ENCODE measurements around the gene GATA5.

GATA5 gene

DNA sequence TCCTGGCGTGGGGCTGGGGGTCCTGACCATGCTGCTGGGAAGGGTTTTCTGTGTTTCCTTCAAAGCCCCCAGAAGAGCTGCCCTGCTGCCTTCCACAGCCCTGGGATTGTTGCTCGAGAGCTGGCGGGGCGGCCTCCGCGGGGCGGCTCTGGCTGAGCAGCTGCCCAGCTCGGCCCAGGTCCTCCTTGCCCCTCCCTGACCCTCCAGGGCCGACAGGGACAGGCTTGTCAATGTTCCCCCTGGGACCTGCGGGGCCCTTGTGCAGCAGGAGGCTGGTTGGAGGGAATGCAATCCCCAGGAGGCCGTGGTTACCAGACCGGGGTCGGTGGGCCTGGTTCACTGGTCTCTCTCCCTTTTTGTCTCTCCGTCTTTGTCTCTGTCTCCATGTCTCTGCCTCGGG lies 19.9 kb downstream of the GATA5 start:
- no peak for DNase-seq (ENCODE audit: low read depth in 2 of 2)

DNA sequence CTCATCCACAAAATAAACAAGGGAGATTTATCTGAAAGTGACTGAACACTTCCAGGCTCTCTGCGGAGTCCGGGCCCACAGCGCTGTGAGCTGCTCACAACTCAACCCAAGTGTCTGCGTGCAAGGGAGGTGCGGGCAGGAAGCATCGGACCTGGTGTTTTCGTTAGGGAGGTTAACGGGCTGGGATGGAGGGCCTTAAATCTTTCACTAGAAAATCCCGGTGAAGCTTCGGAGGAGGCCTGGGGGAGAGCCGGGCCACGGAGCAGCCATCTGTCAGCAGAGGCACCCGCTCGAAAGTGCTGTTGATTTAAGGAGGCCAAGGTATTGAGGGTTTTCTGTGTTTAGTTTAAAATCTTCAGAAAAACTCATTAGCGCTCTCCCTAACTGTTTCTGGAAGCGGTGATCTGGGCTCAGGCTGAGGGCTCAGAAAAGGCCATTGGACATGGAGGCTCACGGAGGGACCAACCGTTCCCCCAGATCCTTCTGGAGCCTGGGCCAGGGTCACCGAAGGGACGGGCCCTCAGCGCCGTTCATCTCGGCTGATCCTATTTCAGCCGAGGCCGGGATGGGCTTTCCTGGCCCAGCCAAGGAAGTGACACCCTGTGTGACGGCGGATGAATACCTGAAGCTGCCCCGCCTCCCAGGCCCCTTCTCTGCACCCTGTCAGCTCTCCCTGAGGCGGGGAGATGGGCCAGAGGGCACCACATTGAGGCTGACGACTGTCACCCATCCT lies 20.7 kb downstream of the GATA5 start:
- DNase-seq (ENCODE audit: low read depth in 2 of 2), result no peak

DNA sequence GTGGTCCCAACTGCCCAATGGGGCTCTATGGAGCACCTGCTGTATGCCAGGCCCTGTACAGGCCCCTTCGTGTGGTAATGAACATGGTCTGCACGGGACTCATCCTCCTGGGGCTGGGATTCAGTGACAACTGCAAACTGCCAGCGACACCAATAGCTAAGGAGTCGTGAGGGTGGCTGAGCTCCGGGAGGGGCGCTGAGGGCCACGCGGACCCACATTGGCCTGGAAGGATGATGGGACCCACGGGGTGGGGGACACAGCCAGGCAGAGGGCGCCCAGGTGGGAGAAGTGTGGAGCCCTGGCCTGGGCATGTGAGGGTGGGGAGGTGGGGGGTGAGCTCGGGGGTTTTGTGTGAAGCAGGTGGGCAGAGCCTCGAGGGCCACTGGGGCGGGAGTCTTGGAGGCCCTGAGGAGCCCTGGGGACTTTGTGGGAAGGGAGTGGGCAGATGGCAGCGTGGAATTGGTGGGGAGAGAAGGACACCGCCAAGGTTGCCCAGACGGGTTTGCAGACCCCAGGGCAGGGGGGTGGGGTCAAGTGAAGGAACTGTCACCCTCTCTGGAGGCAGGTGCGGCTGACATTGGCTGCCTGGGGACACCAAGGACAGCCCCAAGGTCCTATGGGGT lies 22.5 kb downstream of the GATA5 start:
- DNase-seq (ENCODE audit: low read depth in 2 of 2), result no peak

DNA sequence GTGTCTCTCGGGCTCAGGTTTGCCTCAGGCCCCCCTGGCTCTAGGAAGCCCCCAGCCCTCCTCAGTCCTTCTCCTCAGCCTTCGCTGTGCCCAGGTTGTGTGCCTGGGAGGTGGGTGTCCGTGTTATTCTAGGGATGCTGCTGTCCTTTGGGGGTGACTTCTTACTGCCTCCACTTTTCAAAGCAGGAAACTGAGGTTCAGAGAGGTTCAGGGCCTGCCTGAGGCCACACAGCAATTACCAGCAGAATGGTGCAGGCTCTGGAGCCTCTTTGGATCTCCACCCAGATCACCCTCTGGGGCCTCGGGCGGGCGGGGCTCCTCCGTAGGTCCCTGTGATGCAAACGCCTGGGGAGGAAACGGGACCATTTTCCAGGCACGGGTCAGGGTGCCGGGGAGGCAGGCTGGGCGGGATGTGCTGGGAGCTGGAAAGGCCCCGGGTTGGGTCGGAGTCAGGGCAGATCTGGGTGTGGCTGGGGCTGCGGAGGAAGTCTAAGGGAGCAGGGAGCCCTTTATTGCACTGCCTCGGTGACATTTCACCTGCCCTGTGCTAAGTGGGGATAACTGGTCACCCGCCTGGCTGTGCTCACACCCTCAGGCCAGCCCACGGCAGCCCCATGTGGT lies 23.2 kb downstream of the GATA5 start:
- no peak for DNase-seq (ENCODE audit: low read depth in 2 of 2)

DNA sequence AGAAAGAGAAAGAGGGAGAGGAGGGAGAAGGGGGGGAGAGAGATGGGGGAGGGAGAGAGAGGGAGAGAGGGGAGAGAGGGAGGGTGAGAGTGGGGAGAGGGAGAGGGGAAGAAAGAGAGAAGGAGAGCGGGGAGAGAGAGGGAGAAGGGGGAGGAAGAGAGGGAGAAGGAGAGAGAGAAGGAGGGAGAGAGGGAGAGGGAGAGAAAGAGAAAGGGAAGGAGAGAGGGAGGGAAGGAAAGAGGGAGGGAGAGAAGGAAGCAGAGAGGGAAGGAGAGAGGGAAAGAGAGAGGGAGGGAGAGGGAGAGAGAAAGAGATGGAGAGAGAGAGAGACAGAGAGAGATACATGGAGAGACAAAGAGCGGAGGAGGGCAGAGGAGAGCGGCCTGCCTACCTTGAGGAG lies 23.8 kb downstream of the GATA5 start:
- no peak for DNase-seq (ENCODE audit: low read depth in 2 of 2)

DNA sequence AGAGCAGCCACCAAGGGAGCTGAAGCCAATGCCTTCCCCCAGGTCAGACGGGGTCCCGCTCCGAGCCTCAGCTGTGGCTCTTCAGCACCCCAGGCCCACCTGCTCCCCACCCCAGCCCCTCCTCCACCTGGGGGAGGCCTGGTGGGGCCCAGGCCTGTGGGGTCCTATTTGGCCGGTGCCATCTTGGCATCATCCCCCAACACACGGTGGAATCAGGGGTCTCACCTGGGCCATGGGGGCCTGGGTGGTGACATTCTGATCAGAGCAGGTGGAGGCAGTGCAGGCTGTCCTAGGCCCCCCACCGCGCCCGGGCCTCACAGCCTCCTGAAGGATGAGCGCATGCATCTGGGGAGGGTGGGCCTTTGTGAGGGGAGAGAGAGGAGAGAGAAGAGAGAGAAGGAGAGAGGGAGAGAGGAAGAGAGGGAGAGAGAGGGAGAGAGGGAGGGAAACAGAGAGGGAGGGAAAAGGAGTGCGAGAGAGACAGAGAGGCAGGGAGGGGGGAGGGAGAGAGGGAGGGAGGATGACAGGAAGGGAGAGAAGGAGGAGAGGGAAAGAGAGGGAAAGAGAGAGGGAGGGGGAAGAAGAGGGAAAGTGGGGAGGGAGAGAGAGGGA lies 24.5 kb downstream of the GATA5 start:
- no peak for DNase-seq (ENCODE audit: low read depth in 2 of 2)

DNA sequence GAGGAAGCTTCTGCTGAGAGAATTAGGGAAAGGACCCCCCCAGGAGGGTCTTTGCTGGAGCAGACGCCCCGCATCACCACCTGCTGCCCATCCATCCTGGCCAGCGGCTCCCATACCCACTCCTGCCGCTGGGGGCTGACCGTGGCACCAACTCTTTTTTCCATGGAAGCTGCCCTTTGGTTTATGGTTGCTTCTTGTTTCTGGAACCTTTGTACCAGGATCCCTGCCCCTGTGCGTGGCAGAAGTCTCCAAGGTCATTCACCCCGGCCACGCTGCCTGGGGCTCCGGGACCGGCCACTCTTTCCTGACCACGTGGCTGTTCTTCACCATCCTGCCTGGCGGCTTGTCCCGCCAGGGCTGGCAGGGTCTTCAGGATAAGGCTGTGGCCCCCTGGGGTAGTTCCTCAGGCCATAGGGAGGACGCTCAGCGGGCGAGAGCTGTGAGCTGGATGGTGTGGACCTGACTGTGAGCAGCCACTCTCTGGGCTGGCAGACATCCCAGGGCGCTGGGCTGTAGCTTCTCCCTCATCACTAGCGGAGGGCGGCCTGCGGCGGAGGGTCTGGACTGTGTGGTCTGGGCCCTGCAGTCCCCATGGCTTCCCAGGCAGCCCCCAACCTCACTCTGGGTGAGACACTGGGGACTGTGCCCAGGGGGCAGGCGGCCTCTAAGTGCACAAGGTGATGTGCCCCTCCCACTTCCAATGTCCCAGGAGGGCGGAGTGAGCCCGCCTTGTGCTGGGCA lies 25.7 kb downstream of the GATA5 start:
- no peak for DNase-seq (ENCODE audit: low read depth in 2 of 2)

DNA sequence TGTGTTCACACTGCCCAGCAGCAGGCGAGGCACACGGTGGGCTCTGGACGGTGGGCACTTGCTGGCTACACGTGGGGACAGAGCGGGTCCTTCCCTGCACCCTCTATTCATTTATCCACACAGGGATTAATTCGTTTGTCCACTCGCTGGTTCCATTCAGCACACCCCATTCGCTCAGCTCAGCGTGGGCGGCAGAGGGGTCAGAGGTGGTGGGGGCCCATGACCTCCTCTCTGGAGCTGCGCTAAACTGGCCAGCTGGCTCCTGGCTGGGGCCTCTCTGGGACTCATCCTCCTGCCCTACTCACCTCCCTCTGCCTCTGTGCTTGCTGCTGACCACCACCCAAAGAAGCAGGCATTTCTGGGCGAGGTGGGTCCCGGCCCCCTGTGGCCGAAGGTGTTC lies 27.0 kb downstream of the GATA5 start:
- DNase-seq (ENCODE audit: low read depth in 2 of 2), result no peak

DNA sequence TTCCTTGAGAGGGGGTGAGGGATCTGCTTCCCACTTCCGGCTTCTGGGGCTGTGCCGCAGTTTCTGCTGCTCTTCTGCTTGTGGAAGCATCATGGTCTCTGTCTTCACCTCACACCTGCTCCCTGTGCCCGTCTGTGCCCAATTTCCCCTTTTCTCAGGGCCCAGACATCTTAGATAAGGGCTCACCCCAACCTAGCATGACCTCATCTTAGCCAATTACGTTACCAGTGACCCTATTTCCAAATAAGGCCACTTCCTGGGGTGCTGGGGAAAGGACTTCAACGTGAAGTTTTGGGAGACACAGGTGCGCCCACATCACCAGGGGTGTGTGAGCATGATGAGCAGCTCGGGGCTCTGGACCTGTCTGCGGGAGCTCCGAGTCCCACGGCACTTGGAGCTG lies 27.8 kb downstream of the GATA5 start:
- no peak for DNase-seq (ENCODE audit: low read depth in 2 of 2)

DNA sequence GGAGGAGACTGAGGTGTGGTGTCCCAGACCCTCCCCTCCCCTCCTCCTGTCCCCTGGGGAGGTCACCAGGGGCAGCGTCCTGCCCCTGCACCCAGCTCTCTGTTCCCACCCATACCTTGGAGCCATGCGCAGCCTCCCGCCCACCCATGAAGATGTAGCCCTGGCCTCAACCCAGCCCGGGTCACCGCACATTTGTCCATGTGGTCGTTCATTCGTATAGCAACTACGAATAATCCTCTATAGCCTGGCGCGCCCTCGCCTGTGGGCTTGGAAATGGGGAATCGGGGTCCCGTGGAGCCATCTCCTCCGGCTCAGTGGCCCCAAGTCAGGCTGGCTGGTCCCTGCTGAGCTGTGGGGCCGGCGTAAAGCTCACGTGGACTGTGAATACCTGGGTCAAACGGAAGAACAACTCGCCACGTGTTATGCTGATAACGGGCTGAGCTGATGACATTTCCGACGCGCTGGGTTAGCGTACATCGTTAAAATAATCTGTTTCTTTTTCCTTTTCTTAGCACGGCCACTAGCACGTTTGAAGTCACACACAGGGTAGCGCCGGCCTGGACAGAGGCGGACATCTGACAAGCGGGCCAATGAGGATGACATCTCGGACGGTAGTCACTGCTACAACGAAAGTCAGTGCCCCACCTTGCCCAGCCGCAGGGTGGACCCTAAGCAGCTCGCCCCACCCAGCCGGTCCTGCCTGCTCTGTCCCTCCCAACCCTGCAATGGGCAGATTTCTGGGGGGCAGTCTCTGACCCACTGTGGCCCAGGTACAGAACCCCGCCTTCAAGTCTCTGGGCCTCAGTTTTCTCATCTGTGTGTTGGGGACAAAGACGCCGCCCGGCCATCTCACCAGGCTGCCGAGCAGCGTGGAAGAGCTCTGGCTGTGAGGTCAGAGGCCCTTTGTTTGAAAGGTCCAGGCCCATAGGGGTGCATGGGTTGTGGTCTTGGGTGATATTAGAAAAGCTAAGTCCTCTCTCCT lies 28.6 kb downstream of the GATA5 start:
- no peak for DNase-seq (ENCODE audit: low read depth in 2 of 2)

DNA sequence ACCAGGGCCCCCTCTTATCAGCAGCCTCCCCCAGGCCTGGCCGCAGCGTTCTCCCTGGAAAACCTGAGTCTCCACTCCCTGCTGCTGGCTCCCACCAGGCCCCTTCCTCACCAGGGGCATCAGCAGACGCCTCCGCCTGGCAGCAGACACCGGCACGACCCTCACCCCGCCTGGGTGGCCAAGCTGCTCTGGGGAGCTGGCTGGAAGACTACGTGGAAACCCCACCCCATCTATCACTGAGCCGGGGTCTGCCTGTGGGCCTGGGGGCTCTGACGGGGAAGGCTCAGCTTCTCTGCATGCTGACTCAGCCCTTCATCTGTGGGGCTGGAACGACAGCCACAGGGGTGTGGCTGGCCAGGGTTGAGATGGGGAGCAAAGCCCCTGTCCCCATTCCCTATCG lies 29.3 kb downstream of the GATA5 start:
- no peak for DNase-seq (ENCODE audit: low read depth in 2 of 2)

DNA sequence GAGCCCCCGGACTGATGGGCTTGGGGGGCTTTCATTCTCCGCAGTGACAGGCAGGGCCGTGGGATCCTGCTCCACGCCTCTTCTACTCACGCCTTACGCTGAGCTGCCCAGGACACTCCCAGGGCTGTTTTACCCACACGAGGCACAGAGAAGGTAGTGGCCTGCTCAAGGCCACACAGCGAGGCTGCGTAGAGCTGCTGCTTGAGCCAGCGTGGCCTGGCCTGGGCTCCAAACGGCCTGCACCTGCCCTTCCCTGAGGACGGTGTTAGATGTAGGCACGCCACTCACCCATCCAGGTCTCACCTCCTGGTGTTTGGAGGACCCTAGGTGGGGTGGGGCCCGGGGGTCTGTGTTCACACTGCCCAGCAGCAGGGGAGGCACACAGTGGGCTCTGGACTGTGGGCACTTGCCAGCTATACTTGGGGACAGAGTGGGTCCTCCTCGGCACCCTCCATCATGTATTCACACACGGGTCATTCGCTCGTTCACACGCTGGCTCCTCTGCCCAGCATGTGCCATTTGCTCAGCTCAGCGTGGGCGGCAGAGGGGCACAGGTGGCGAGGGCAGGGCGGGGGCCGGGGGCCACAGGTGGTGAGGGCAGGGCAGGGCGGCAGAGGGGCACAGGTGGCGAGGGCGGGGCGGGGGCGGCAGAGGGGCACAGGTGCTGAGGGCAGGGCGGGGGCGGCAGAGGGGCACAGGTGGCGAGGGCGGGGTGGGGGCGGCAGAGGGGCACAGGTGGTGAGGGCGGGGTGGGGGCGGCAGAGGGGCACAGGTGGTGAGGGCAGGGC lies 30.0 kb downstream of the GATA5 start:
- DNase-seq (ENCODE audit: low read depth in 2 of 2), result no peak

DNA sequence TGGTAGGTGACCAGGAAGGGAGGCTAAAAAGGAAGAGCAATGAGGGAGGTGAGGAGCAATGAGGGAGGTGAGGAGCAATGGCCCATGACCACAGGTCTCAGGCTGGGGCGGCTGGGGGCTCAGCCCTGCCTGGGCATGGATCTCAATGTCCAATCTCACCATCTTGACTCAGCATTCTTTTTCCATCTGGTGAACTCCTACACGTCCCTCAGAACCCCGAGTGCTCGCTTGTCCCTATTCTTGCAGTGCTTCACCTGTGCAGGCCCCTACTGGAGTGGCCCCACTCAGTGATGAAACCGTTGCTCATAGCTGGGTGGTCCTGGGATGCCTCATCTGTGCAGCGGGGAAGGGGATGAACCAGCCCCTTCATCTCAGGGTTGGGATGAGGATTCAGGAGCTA lies 31.5 kb downstream of the GATA5 start:
- DNase-seq (ENCODE audit: low read depth in 2 of 2), result no peak

DNA sequence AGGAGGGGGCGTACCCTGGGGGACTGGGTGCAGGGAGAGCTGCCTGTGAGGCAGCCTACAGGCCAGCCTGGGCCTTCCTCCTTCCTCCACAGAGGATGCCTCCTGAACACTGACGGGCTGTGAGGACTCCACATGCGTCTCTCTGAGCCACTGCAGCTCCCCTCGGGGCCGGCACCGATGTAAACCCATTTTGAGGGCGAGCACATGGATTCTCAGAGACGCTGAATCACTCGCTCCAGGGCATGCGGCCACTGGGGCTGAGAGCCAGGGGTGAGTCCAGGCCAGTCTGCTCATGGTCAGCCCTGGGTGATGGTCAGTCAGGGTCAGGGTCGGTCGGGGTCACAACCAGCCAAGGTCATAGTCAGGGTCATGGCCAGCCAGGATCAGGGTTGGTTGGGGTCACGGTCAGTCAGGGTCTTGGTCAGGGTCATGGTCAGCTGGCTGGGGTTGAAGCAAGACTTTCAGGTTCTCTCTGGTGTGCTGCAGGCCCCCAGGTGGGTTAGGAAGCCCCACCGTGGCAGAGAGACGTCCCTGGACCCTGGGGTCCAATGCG lies 33.7 kb downstream of the GATA5 start:
- DNase-seq (ENCODE audit: low read depth in 2 of 2), result no peak

DNA sequence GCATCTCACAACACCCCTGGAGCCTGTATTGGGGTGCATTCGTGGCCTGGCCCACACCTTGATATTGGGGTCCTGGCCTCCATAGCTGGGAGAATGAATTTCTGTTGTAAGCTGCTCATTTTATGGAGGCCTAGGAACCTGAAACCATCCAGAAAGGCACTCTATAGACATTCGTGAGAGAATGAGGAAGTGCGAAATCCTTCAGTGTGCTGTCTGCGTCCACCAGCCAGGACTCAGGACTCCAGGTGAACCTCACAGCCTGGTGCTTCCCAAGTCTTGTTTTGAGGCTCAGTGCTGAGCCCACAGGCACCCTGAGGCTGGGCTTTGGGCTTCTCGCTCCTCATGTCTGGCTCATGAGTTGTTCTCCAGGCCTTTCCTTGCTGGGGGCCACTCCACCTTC lies 36.6 kb downstream of the GATA5 start:
- DNase-seq (ENCODE audit: low read depth in 2 of 2), result no peak

DNA sequence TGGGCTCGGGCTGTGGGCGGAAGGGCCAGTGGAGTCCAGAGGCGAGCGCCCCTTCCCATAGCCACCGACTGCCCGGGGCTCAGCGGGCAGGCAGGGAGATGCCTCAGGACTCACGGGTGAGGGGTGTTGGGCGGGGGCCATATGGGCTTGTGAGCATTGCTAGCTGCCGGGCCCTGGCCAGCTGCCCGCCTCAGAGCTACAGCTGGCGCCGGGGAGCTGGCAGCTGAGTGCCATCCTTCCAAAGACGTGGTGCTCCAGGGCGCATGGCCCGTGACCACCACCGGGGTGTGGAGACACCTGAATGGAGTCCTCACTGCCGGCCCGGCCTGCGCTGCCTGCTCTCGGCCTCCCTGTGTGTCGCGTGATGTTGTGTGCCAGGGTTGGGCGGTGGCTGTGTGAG lies 37.9 kb downstream of the GATA5 start:
- DNase-seq (ENCODE audit: low read depth in 2 of 2), result no peak

DNA sequence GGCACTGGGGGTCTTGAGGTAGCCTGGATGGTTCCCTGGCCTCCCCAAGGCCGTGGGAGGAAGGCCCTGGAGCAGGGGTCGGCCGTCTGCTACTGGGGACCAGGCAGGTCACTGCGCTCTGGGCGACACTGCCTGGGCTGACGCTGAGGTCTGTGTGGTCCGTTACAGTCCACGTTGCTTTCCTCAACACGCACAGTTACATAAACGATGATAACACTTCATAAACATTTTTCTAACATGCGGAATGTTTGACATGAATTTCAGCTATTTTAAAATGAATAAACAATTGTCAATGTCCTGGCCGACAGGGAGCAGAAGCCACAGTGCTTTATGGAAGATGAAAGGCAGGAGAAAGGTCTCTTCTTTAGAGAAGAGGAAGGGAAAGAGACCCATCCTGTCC lies 38.3 kb downstream of the GATA5 start:
- DNase-seq (ENCODE audit: low read depth in 2 of 2), result no peak

DNA sequence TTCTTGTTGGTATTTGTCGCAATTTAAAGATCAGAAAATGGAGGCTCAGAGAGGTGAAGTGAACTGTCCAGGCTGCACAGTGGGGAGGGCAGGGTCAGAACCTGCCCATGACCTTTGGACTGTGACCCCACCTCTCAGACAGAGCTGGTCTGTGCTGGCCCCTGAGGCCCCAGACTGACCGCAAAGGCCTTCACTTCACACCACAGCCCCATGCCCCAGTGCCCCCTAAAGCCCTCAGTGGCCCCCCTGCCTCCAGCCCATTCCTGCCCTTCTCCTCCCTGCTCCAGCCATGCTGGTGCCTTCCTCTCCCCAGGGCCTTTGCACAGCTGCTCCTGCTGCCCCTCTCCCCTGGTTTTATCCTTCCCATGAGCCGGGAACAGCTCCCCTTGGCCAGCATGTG lies 39.1 kb downstream of the GATA5 start:
- DNase-seq (ENCODE audit: low read depth in 2 of 2), result no peak

DNA sequence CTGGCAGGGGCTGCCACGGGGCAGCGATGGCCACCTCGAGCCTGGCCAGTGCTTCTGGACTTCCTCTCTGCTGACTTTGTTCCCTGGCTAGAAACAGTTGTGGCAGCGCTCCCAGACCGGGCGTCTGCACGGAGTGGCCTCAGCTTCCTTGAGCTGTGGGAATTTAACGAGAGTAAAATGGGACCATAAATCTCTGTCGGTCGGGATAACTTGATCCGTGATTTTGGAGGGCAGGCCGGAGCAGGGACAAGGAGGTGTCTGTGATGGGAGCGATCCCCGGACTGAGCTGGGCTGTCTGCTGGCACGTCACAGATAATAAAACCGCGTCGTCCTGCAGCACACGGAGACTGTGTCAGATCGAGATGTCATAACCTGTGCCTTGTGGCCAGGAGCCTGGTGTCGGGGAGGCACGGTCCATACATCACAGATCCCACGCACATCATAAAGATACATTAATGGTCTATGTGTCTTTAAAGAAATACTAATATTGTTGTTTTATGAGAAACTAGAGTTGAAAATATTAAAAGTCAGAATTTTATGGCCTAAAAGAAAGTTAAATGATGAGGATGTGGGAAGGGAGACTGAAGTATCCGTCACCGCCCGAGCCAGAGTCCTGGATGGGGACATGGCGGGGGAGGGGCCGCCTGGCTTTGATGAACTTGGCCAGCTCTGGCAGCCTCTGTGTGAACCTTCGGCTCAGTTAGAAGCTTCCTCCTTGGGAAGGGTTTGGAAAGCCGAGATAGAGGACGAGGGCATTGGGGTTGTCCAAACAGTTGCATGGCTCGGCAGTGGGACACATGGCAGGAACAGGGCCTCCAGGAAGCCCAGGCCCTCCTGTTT lies 41.9 kb downstream of the GATA5 start:
- DNase-seq (ENCODE audit: low read depth in 2 of 2), result no peak
